Mesothelial cell of epicardium (in vitro differentiated cells): Measurements from ENCODE around the gene ERCC2. TPM values are rescaled to one million over a fixed set of nuclear protein-coding genes. Genes with fewer than 3 reads are reported as not detected.
A peak's percentile ranks its signal among the peaks of the same experiment; 100 is the strongest.

Experiments used
- DNase-seq, 2 experiments: peaks; one replicate each; pipeline ENCODE4 v3.0.0; 2021; ENCODE audit warnings: low spot score in 2 of 2; ENCODE audit not compliant: unreplicated experiment in 2 of 2
- H3K27ac Mint-ChIP-seq: 2 replicates; pipeline ENCODE4 v1.8.0; 2021; ENCODE audit warnings: mixed read lengths
- H3K27me3 Mint-ChIP-seq: 2 replicates; pipeline ENCODE4 v1.8.0; 2021; ENCODE audit warnings: low read depth, mixed read lengths
- H3K36me3 Mint-ChIP-seq: 2 replicates; pipeline ENCODE4 v1.8.0; 2021; ENCODE audit warnings: mixed read lengths
- H3K4me1 Mint-ChIP-seq: 2 replicates; pipeline ENCODE4 v1.8.0; 2021; ENCODE audit warnings: mixed read lengths
- H3K4me3 Mint-ChIP-seq: 2 replicates; pipeline ENCODE4 v1.8.0; 2021; ENCODE audit warnings: mild to moderate bottlenecking, moderate library complexity, mixed read lengths
- H3K9me3 Mint-ChIP-seq: 2 replicates; pipeline ENCODE4 v1.8.0; 2021; ENCODE audit warnings: mixed read lengths
- total RNA-seq: library from RNA; stranded (reverse); gene quantifications from 3 replicates; pipeline ENCODE4 v1.2.1, GENCODE V29; 2021
- TF ChIP-seq, protein P1 (sequence below): fragments of 200-600 bp; sonication (generic); IDR thresholded peaks from one replicate; pipeline ENCODE4 v1.5.0; 2021; ENCODE audit warnings: antibody characterized with exemption; ENCODE audit not compliant: unreplicated experiment

Gene ERCC2
- total RNA-seq, 1 donor from 2014 or later: 62.7 TPM

DNA sequence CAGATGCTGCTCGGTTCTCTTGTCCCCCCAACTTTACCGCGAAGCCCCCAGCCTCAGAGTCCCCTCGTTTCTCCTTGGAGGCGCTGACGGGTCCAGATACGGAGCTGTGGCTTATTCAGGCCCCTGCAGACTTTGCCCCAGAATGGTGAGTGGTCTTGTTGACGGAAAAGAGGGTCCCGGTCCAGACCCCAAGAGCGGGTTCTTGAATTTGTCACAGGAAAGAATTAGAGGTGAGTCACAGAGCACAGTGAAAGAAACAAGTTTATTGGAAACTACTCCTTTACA, 36.7 kb upstream of the ERCC2 start:
- TF ChIP-seq, protein P1, sequence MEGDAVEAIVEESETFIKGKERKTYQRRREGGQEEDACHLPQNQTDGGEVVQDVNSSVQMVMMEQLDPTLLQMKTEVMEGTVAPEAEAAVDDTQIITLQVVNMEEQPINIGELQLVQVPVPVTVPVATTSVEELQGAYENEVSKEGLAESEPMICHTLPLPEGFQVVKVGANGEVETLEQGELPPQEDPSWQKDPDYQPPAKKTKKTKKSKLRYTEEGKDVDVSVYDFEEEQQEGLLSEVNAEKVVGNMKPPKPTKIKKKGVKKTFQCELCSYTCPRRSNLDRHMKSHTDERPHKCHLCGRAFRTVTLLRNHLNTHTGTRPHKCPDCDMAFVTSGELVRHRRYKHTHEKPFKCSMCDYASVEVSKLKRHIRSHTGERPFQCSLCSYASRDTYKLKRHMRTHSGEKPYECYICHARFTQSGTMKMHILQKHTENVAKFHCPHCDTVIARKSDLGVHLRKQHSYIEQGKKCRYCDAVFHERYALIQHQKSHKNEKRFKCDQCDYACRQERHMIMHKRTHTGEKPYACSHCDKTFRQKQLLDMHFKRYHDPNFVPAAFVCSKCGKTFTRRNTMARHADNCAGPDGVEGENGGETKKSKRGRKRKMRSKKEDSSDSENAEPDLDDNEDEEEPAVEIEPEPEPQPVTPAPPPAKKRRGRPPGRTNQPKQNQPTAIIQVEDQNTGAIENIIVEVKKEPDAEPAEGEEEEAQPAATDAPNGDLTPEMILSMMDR: no peak
- peak overlapping the region; percentile 85 for H3K4me3 Mint-ChIP-seq
- H3K36me3 Mint-ChIP-seq: peaks cover 13% of the 10 kb centered on the region
- peaks cover 39% of the 10 kb centered on the region for H3K4me1 Mint-ChIP-seq
- peaks cover 30% of the 10 kb centered on the region for H3K27me3 Mint-ChIP-seq
- no peak overlapping the region for H3K27ac Mint-ChIP-seq
- DNase-seq: no peak
- H3K9me3 Mint-ChIP-seq: no peaks in the 10 kb centered on the region

DNA sequence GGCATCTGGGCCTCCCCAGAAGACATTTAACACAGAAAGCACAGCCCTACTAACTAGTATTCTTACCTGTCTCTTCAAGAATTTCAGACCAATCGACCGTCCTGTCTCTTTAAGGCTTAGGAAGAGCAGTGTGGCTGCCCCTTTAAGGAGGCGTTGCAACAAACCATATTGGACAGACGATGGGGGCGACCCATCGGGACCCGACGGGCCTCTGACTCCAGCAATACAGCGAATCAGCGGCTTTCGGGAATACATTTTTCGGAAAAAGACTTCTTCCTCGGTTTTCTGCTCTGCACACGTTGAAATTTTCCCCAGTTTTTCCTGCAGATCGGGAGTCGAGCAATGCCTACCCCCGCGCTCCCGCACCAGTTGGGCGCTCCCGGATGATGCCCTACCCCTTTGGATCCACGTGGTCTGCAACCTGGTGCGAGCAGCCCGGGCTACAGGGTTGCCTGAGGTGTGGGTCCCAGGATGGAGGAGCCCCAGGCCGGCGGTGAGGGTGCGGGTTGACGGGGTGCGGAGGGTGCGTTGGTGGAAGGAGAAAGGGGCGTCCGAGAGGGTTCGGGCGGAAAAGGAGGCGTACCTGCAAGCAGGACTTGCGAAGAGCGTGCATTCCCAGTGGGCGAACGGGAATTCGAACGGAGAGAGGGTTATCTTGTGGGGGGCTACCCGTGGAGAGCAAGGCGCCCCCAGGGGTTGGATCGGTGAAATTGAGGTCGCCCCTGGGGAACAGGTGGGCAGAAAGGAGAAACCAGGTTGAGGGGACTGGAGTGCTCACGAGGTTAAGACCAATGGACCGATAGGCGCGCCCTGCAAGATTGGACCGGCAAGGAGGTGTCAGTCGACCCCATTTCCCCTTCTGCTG, 36.1 kb upstream of the ERCC2 start, which contains the start of gene POLR1G:
TSS of gene POLR1G (plus strand) at position 419 of the 865 bp plus-strand sequence. CDS start at position 472, 53 bp downstream.
- DNase-seq: peak in 1 of 2 experiments; percentile 75
- Mint-ChIP-seq H3K27ac (peak within 1 kb of the TSS; percentile 98), H3K27me3 (peaks cover 31% of the 10 kb centered on the region), H3K4me1 (peaks cover 39% of the 10 kb centered on the region), H3K4me3 (peak within 1 kb of the TSS; percentile 85), H3K36me3 (peaks cover 13% of the 10 kb centered on the region), H3K9me3 (no peaks in the 10 kb centered on the region)
- TF ChIP-seq, protein P1: no peak

DNA sequence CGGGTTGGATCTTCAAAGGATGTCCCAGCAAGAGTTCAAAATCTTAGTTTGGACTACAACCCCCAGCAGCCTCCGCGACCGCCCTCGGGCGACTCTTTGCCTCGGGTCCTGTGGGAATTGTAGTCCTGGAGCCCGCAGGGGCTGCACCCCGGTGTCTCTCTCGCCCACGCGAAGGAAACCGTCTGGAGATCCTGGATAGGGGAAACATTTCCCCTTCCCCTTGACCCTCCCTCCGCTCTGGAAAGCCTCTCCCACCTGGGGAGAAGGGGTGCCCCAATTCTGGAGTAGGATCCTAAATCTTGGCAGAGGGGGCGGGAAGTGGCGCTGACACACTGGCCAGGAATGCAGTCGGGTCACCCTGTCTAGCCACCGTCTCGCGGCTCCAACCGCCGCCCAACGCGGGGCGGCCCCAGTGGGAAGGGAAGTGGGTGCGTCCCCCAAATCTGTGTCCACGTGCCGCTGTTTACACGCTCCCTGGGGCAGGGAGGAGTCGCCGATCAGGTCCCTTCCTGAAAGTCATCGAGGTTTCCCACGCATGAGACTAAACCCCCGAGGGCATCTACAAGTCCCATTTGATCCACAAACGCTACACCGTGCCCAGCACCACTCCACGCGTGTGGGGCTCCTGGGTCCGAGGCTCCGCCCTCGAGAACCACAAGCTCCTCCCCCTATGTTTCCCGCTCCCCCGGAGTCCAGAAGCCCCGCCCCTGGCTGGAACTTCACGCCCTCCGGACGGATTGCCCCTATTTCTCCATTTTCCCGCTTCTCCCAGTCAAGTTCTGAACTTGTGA, 35.3 kb upstream of the ERCC2 start:
- peaks cover 31% of the 10 kb centered on the region for H3K27me3 Mint-ChIP-seq
- peak overlapping the region; percentile 85 for H3K4me3 Mint-ChIP-seq
- peak overlapping the region; percentile 98 for H3K27ac Mint-ChIP-seq
- H3K9me3 Mint-ChIP-seq: no peaks in the 10 kb centered on the region
- peaks cover 13% of the 10 kb centered on the region for H3K36me3 Mint-ChIP-seq
- peak; percentile 61 to 86 for DNase-seq
- TF ChIP-seq, protein P1: no peak
- peaks cover 39% of the 10 kb centered on the region for H3K4me1 Mint-ChIP-seq

DNA sequence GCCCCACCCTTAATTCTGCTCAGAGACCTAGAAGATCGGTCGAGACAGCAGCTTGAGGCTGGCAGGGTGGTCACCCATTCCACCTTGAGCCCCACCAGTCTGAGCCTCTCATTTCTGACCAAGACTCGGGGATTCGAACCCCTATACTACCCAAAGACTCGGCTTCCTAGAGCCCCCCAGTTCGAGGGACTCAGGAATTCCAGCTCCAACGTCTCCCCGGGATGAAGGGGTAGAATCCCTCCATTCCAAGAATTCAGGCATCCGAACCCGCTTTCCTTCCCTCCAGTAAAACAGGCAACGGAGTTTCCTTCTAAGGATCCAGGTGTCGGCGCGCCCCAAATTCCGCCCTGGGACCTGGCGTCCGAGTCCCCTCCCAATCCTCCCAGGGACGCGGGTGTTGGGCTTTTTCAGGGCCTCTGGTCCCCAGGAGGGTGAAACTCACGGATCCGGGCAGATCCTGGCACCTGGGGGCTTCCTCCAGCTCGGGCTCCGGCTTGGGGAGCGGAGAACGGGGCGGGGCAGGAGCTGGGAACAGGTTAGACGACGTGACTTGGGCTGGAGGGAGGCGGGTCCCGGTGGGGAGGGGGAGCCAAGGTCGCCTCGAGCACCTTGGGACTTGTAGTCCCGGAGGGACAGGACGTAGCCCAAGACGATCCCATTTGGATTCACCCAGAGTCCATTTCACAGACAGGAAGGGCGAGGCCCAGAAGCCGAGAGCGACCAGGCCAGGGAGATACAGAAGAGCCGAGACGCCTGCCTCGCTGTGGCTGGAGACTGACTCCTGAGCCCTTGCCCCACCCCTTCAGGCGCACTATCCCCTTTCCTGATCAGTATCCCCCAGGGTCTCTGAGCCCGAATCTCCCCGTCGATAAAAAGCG, 34.4 kb upstream of the ERCC2 start, which contains the start of gene PPP1R13L:
TSS of gene PPP1R13L (minus strand) at position 513 of the 878 bp plus-strand sequence. CDS start 6,751 bp downstream, outside the sequence.
- DNase-seq: peak; percentile 65 to 81
- H3K4me1 Mint-ChIP-seq: peaks cover 39% of the 10 kb centered on the region
- peak within 1 kb of the TSS; percentile 98 for H3K27ac Mint-ChIP-seq
- no peaks in the 10 kb centered on the region for H3K9me3 Mint-ChIP-seq
- peaks cover 33% of the 10 kb centered on the region for H3K27me3 Mint-ChIP-seq
- H3K4me3 Mint-ChIP-seq: peak within 1 kb of the TSS; percentile 85
- peaks cover 11% of the 10 kb centered on the region for H3K36me3 Mint-ChIP-seq
- TF ChIP-seq, protein P1: no peak
